HepG2 (cell line): Measurements from ENCODE around the gene LRIG1. TPM values are rescaled to one million over a fixed set of nuclear protein-coding genes. Genes with fewer than 3 reads are reported as not detected.
A peak's percentile ranks its signal among the peaks of the same experiment; 100 is the strongest.

ENCODE experiments used
- CEBPG ChIP-seq: IDR thresholded peaks from 2 replicates; pipeline ENCODE4 v1.6.1; 2016
- ELF3 ChIP-seq: IDR thresholded peaks from 2 replicates; pipeline ENCODE4 v1.6.1; 2016; ENCODE audit warnings: missing genetic modification reagents, missing compliant biosample characterization
- GATAD2A ChIP-seq: IDR thresholded peaks from 2 replicates; pipeline ENCODE4 v1.6.1; 2016
- GTF2F1 ChIP-seq: fragments of 150-350 bp; IDR thresholded peaks from 2 replicates; pipeline ENCODE4 v1.6.1; 2014; ENCODE audit warnings: low read length
- MIER2 ChIP-seq: IDR thresholded peaks from 2 replicates; pipeline ENCODE4 v1.6.1; 2016; ENCODE audit warnings: missing biosample characterization, missing genetic modification reagents
- NCOA2 ChIP-seq: sonication (generic); formaldehyde crosslinking; IDR thresholded peaks from 2 replicates; pipeline ENCODE4 v1.8.0; 2022; ENCODE audit warnings: inconsistent platforms
- NFIB ChIP-seq: sonication (generic); formaldehyde crosslinking; IDR thresholded peaks from 2 replicates; pipeline ENCODE4 v1.9.0; 2021; ENCODE audit warnings: missing genetic modification reagents, mild to moderate bottlenecking, borderline replicate concordance
- NFRKB ChIP-seq: fragments of 450-650 bp; IDR thresholded peaks from 2 replicates; pipeline ENCODE4 v1.6.1; 2017
- PHF21A ChIP-seq: sonication (generic); formaldehyde crosslinking; IDR thresholded peaks from 2 replicates; pipeline ENCODE4 v1.5.0; 2020; ENCODE audit warnings: mild to moderate bottlenecking, missing genetic modification reagents
- SCMH1 ChIP-seq: sonication (generic); formaldehyde crosslinking; IDR thresholded peaks from 2 replicates; pipeline ENCODE4 v1.9.0; 2021; ENCODE audit warnings: missing genetic modification reagents, mild to moderate bottlenecking, borderline replicate concordance
- SP2 ChIP-seq: sonication (generic); formaldehyde crosslinking; IDR thresholded peaks from 2 replicates; pipeline ENCODE4 v1.5.1; 2020; ENCODE audit warnings: mild to moderate bottlenecking, missing genetic modification reagents
- SRF ChIP-seq: IDR thresholded peaks from 2 replicates; pipeline ENCODE4 v1.6.1; 2011; ENCODE audit warnings: mild to moderate bottlenecking, low read depth, low read length, moderate library complexity
- XRCC5 ChIP-seq: fragments of 200-400 bp; formaldehyde crosslinking; optimal IDR thresholded peaks from 2 replicates; pipeline ENCODE3; 2017; ENCODE audit warnings: mild to moderate bottlenecking, low read length
- ZNF484 ChIP-seq: sonication (generic); formaldehyde crosslinking; IDR thresholded peaks from 2 replicates; pipeline ENCODE4 v1.5.1; 2020; ENCODE audit warnings: mild to moderate bottlenecking, low read depth, missing genetic modification reagents, borderline replicate concordance
- ZNF644 ChIP-seq: IDR thresholded peaks from 2 replicates; pipeline ENCODE4 v1.6.1; 2016; ENCODE audit warnings: low read depth
- polyA plus RNA-seq, 8 experiments: library from polyadenylated mRNA; depleted of rRNA in 3 of 8; stranded (reverse) in 7 of 8; unstranded in 1 of 8; fragments of >200 nt; fragmentation: Illumina TruSeq in 4 of 8; extraction: Trizol in 4 of 8; gene quantifications; 2 replicates each; pipeline versions ENCODE4 v1.2.1 to v1.2.3, GENCODE V29; 2011 to 2016; ENCODE audit warnings: low read depth in 4 of 8, missing spikeins in 1 of 8, mixed read lengths in 1 of 8; ENCODE audit not compliant: insufficient read depth in 1 of 8
- total RNA-seq, 5 experiments: library from RNA; depleted of rRNA; stranded (reverse); fragments of >200 nt; fragmentation: Illumina TruSeq; extraction: Trizol; gene quantifications; 2 replicates each; pipeline ENCODE4 v1.2.3, GENCODE V29; 2016; ENCODE audit warnings: low read depth in 1 of 5
- TF ChIP-seq, protein P1 (sequence below): sonication (generic); formaldehyde crosslinking; IDR thresholded peaks from one replicate; pipeline ENCODE4 v1.5.1; 2020; ENCODE audit warnings: mild to moderate bottlenecking, missing genetic modification reagents; ENCODE audit errors: not compliant biosample characterization
- TF ChIP-seq, protein P2 (sequence below): IDR thresholded peaks from 2 replicates; pipeline ENCODE4 v1.6.1; 2016; ENCODE audit warnings: low read depth
- TF ChIP-seq, protein P3 (sequence below): sonication (generic); formaldehyde crosslinking; IDR thresholded peaks from 2 replicates; pipeline ENCODE4 v1.4.0; 2020; ENCODE audit warnings: mild to moderate bottlenecking, missing genetic modification reagents
- TF ChIP-seq, protein P4 (sequence below): sonication (generic); formaldehyde crosslinking; IDR thresholded peaks from 2 replicates; pipeline ENCODE4 v1.4.0; 2020; ENCODE audit warnings: missing genetic modification reagents

The LRIG1 gene
- total and polyA plus RNA-seq, 2 of the 13 experiments (the other 11 are each of a cell fraction or from before 2014, with no cell fraction given), result 17.8 to 24.8 TPM

DNA sequence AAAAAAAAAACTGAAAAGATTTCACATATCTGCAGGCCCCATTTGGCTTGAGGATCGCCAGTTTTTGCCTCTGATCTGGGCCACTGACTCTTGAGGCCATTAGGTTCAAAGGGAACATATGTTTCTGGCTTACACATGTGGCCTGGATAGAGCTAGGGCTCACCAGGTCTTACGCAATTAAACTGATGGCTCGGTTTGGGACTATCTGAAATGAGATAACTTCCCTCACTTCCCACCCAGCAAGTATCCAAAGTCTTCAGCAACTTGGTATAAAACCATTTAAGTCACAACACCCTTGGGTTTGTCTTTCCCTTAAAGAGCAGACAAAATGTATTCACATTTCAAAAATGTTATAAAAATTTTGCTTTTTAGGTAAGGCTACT is 36.3 kb downstream of the LRIG1 start (continued):
- TF ChIP-seq, protein P1, sequence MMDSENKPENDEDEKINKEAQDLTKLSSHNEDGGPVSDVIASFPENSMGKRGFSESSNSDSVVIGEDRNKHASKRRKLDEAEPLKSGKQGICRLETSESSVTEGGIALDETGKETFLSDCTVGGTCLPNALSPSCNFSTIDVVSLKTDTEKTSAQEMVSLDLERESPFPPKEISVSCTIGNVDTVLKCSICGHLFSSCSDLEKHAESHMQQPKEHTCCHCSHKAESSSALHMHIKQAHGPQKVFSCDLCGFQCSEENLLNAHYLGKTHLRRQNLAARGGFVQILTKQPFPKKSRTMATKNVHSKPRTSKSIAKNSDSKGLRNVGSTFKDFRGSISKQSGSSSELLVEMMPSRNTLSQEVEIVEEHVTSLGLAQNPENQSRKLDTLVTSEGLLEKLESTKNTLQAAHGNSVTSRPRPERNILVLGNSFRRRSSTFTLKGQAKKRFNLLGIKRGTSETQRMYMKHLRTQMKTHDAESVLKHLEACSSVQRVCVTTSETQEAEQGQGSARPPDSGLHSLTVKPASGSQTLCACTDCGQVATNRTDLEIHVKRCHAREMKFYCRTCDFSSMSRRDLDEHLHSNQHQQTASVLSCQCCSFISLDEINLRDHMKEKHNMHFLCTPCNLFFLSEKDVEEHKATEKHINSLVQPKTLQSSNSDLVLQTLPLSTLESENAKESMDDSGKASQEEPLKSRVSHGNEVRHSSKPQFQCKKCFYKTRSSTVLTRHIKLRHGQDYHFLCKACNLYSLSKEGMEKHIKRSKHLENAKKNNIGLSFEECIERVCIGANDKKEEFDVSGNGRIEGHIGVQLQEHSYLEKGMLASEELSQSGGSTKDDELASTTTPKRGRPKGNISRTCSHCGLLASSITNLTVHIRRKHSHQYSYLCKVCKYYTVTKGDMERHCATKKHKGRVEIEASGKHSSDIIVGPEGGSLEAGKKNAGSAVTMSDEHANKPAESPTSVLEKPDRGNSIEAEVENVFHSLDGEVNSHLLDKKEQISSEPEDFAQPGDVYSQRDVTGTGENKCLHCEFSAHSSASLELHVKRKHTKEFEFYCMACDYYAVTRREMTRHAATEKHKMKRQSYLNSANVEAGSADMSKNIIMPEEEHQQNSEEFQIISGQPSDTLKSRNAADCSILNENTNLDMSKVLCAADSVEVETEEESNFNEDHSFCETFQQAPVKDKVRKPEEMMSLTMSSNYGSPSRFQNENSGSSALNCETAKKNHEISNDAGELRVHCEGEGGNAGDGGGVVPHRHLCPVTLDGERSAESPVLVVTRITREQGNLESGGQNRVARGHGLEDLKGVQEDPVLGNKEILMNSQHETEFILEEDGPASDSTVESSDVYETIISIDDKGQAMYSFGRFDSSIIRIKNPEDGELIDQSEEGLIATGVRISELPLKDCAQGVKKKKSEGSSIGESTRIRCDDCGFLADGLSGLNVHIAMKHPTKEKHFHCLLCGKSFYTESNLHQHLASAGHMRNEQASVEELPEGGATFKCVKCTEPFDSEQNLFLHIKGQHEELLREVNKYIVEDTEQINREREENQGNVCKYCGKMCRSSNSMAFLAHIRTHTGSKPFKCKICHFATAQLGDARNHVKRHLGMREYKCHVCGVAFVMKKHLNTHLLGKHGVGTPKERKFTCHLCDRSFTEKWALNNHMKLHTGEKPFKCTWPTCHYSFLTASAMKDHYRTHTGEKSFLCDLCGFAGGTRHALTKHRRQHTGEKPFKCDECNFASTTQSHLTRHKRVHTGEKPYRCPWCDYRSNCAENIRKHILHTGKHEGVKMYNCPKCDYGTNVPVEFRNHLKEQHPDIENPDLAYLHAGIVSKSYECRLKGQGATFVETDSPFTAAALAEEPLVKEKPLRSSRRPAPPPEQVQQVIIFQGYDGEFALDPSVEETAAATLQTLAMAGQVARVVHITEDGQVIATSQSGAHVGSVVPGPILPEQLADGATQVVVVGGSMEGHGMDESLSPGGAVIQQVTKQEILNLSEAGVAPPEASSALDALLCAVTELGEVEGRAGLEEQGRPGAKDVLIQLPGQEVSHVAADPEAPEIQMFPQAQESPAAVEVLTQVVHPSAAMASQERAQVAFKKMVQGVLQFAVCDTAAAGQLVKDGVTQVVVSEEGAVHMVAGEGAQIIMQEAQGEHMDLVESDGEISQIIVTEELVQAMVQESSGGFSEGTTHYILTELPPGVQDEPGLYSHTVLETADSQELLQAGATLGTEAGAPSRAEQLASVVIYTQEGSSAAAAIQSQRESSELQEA (CRISPR knock-in tag), result no peak
- TF ChIP-seq MIER2 (CRISPR knock-in tag) (0 out of 2 replicates have a peak, but pooled peaks have one; percentile 13), ZNF484 (CRISPR knock-in tag) (no peak), XRCC5 (no peak), GTF2F1 (no peak), NCOA2 (CRISPR knock-in tag) (no peak), GATAD2A (CRISPR knock-in tag) (peak; percentile 54; the same call in 1 of the 2 replicates), PHF21A (CRISPR knock-in tag) (no peak), NFIB (CRISPR knock-in tag) (no peak), ZNF644 (CRISPR knock-in tag) (0 out of 2 replicates have a peak, but pooled peaks have one; percentile 35), SP2 (CRISPR knock-in tag) (no peak), SRF (no peak), NFRKB (no peak), CEBPG (peak; percentile 93), ELF3 (CRISPR knock-in tag) (0 out of 2 replicates have a peak, but pooled peaks have one; percentile 10), SCMH1 (CRISPR knock-in tag) (no peak)
- TF ChIP-seq, protein P2, sequence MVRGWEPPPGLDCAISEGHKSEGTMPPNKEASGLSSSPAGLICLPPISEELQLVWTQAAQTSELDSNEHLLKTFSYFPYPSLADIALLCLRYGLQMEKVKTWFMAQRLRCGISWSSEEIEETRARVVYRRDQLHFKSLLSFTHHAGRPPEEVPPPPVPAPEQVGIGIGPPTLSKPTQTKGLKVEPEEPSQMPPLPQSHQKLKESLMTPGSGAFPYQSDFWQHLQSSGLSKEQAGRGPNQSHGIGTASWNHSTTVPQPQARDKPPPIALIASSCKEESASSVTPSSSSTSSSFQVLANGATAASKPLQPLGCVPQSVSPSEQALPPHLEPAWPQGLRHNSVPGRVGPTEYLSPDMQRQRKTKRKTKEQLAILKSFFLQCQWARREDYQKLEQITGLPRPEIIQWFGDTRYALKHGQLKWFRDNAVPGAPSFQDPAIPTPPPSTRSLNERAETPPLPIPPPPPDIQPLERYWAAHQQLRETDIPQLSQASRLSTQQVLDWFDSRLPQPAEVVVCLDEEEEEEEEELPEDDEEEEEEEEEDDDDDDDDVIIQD (CRISPR knock-in tag), result no peak
- TF ChIP-seq, protein P3, sequence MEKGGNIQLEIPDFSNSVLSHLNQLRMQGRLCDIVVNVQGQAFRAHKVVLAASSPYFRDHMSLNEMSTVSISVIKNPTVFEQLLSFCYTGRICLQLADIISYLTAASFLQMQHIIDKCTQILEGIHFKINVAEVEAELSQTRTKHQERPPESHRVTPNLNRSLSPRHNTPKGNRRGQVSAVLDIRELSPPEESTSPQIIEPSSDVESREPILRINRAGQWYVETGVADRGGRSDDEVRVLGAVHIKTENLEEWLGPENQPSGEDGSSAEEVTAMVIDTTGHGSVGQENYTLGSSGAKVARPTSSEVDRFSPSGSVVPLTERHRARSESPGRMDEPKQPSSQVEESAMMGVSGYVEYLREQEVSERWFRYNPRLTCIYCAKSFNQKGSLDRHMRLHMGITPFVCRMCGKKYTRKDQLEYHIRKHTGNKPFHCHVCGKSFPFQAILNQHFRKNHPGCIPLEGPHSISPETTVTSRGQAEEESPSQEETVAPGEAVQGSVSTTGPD (CRISPR knock-in tag), result no peak
- TF ChIP-seq, protein P4, sequence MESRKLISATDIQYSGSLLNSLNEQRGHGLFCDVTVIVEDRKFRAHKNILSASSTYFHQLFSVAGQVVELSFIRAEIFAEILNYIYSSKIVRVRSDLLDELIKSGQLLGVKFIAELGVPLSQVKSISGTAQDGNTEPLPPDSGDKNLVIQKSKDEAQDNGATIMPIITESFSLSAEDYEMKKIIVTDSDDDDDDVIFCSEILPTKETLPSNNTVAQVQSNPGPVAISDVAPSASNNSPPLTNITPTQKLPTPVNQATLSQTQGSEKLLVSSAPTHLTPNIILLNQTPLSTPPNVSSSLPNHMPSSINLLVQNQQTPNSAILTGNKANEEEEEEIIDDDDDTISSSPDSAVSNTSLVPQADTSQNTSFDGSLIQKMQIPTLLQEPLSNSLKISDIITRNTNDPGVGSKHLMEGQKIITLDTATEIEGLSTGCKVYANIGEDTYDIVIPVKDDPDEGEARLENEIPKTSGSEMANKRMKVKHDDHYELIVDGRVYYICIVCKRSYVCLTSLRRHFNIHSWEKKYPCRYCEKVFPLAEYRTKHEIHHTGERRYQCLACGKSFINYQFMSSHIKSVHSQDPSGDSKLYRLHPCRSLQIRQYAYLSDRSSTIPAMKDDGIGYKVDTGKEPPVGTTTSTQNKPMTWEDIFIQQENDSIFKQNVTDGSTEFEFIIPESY, result 0 out of 2 replicates have a peak, but pooled peaks have one; percentile 16
